Liver (tissue), 9 donors: Measurements from ENCODE around the gene TTC21A. TPM values are rescaled to one million over a fixed set of nuclear protein-coding genes. Genes with fewer than 3 reads are reported as not detected.
A peak's percentile ranks its signal among the peaks of the same experiment; 100 is the strongest.

Experiments
- DNase-seq: peaks from one replicate; pipeline ENCODE4 v3.0.0-alpha.2; 2017; ENCODE audit warnings: low spot score
- H3K27ac ChIP-seq, 2 donors: one replicate each; pipeline ENCODE4 v1.7.0; 2013; ENCODE audit warnings: inconsistent platforms in 2 of 2, low read length in 2 of 2, control low read depth in 1 of 2, low read depth in 1 of 2, mild to moderate bottlenecking in 1 of 2
- H3K27me3 ChIP-seq, 4 donors: one replicate each; pipeline versions ENCODE4 v1.6.1 to v1.7.0; 2013; ENCODE audit warnings: low read length in 3 of 4, inconsistent platforms in 1 of 4, mild to moderate bottlenecking in 1 of 4, moderate library complexity in 1 of 4; ENCODE audit not compliant: control insufficient read depth in 4 of 4, insufficient read depth in 4 of 4
- H3K36me3 ChIP-seq, 4 donors: one replicate each; pipeline versions ENCODE4 v1.6.1 to v1.7.0; 2013; ENCODE audit warnings: low read length in 3 of 4, mild to moderate bottlenecking in 3 of 4, low read depth in 1 of 4, moderate library complexity in 1 of 4; ENCODE audit not compliant: control insufficient read depth in 4 of 4, insufficient read depth in 3 of 4
- H3K4me1 ChIP-seq, 4 donors: one replicate each; pipeline versions ENCODE4 v1.6.1 to v1.7.0; 2013; ENCODE audit warnings: low read length in 3 of 4, mild to moderate bottlenecking in 3 of 4, moderate library complexity in 1 of 4; ENCODE audit not compliant: control insufficient read depth in 4 of 4, insufficient read depth in 4 of 4
- H3K4me3 ChIP-seq, 3 donors: one replicate each; pipeline versions ENCODE4 v1.6.1 to v1.7.0; 2013; ENCODE audit warnings: low read length in 3 of 3, control low read depth in 1 of 3, low read depth in 1 of 3, mild to moderate bottlenecking in 1 of 3
- H3K9ac ChIP-seq, 2 donors: one replicate each; pipeline ENCODE4 v1.7.0; 2013; ENCODE audit warnings: low read length in 2 of 2, mild to moderate bottlenecking in 2 of 2, moderate library complexity in 2 of 2, control low read depth in 1 of 2, low read depth in 1 of 2
- H3K9me3 ChIP-seq, 4 donors: one replicate each; pipeline versions ENCODE4 v1.6.1 to v1.7.0; 2013; ENCODE audit warnings: low read length in 3 of 4; ENCODE audit not compliant: control insufficient read depth in 4 of 4
- CTCF ChIP-seq: fragments of 150-350 bp; IDR thresholded peaks from 2 replicates; pipeline ENCODE4 v1.5.1; 2017; ENCODE audit warnings: improper control_type of control experiment, low read depth, low read length; ENCODE audit not compliant: missing input control
- FOXA1 ChIP-seq: IDR thresholded peaks from 2 replicates; pipeline ENCODE4 v1.6.1; 2016; ENCODE audit warnings: antibody characterized with exemption
- FOXA2 ChIP-seq: IDR thresholded peaks from 2 replicates; pipeline ENCODE4 v1.6.1; 2016; ENCODE audit warnings: antibody characterized with exemption
- GABPA ChIP-seq, 2 donors: IDR thresholded peaks in 1 of 2; conservative IDR thresholded peaks in 1 of 2; 2 replicates each; pipeline ENCODE4 v1.6.1; 2016; ENCODE audit warnings: antibody characterized with exemption in 2 of 2, mild to moderate bottlenecking in 1 of 2, moderate library complexity in 1 of 2
- HNF4A ChIP-seq, 2 donors: conservative IDR thresholded peaks; 2 replicates each; pipeline ENCODE4 v1.6.1; 2016; ENCODE audit warnings: antibody characterized with exemption in 2 of 2, mild to moderate bottlenecking in 2 of 2
- JUND ChIP-seq, 2 donors: IDR thresholded peaks; 2 replicates each; pipeline ENCODE4 v1.6.1; 2016; ENCODE audit warnings: antibody characterized with exemption in 2 of 2
- MAX ChIP-seq: IDR thresholded peaks from 2 replicates; pipeline ENCODE4 v1.6.1; 2016; ENCODE audit warnings: antibody characterized with exemption
- NR2F2 ChIP-seq: IDR thresholded peaks from 2 replicates; pipeline ENCODE4 v1.6.1; 2016; ENCODE audit warnings: antibody characterized with exemption
- RAD21 ChIP-seq, 2 donors: IDR thresholded peaks; 2 replicates each; pipeline ENCODE4 v1.6.1; 2016; ENCODE audit warnings: antibody characterized with exemption in 2 of 2, mild to moderate bottlenecking in 2 of 2
- RXRA ChIP-seq, 2 donors: IDR thresholded peaks; 2 replicates each; pipeline ENCODE4 v1.6.1; 2017 to 2018; ENCODE audit warnings: antibody characterized with exemption in 2 of 2, mild to moderate bottlenecking in 1 of 2
- SP1 ChIP-seq: IDR thresholded peaks from 2 replicates; pipeline ENCODE4 v1.6.1; 2018; ENCODE audit warnings: antibody characterized with exemption, mild to moderate bottlenecking
- TAF1 ChIP-seq: conservative IDR thresholded peaks from 2 replicates; pipeline ENCODE4 v1.6.1; 2016; ENCODE audit warnings: antibody characterized with exemption, mild to moderate bottlenecking
- YY1 ChIP-seq: IDR thresholded peaks from 2 replicates; pipeline ENCODE4 v1.6.1; 2016; ENCODE audit warnings: antibody characterized with exemption, mild to moderate bottlenecking
- WGBS: extraction: QIAGEN DNeasy Blood & Tissue Kit; methylation state at CpG from one replicate; pipeline ENCODE4 v1.1.7; 2013; 5-methylcytosine and 5-hydroxymethylcytosine counted together
- polyA plus RNA-seq, 2 donors: library from polyadenylated mRNA; stranded (reverse) in 1 of 2; unstranded in 1 of 2; fragments of 200-250 nt in 1 of 2; fragments of >200 nt in 1 of 2; fragmentation: Nextera tagmentation in 1 of 2; extraction: Ambion mirVana in 1 of 2; gene quantifications; one replicate each; pipeline versions ENCODE4 v1.2.1 to v1.2.3, GENCODE V29; 2013 to 2015
- total RNA-seq, 2 donors: library from RNA; depleted of rRNA; stranded (reverse); fragments of >200 nt; gene quantifications; one replicate each; pipeline ENCODE4 v1.2.3, GENCODE V29; 2014
- TF ChIP-seq, protein P1 (sequence below): IDR thresholded peaks from 2 replicates; pipeline ENCODE4 v1.6.1; 2016; ENCODE audit warnings: antibody characterized with exemption, mild to moderate bottlenecking
- TF ChIP-seq, protein P2 (sequence below): IDR thresholded peaks from 2 replicates; pipeline ENCODE4 v1.6.1; 2016; ENCODE audit warnings: antibody characterized with exemption
- donor health status: healthy.
- donor health status: healthy.
- donor health status: healthy.
- donor health status: healthy.
- donor health status: healthy.

TTC21A gene
- total and polyA plus RNA-seq, 4 donors = 0.28 to 3.3 (median 1.6) TPM

- TF ChIP-seq FOXA2 (no peak), JUND (IDR thresholded peaks at IDR 0.05) (no peak), CTCF (no peak), SP1 (no peak), NR2F2 (no peak), RAD21 (IDR thresholded peaks at IDR 0.05) (no peak), RXRA (IDR thresholded peaks at IDR 0.05) (no peak), FOXA1 (no peak), TAF1 (no peak), GABPA (IDR thresholded peaks at IDR 0.05 in 1 of 2, conservative IDR thresholded peaks at IDR 0.05 in 1 of 2) (no peak), HNF4A (conservative IDR thresholded peaks at IDR 0.05) (no peak), YY1 (no peak)
- TF ChIP-seq, protein P1, sequence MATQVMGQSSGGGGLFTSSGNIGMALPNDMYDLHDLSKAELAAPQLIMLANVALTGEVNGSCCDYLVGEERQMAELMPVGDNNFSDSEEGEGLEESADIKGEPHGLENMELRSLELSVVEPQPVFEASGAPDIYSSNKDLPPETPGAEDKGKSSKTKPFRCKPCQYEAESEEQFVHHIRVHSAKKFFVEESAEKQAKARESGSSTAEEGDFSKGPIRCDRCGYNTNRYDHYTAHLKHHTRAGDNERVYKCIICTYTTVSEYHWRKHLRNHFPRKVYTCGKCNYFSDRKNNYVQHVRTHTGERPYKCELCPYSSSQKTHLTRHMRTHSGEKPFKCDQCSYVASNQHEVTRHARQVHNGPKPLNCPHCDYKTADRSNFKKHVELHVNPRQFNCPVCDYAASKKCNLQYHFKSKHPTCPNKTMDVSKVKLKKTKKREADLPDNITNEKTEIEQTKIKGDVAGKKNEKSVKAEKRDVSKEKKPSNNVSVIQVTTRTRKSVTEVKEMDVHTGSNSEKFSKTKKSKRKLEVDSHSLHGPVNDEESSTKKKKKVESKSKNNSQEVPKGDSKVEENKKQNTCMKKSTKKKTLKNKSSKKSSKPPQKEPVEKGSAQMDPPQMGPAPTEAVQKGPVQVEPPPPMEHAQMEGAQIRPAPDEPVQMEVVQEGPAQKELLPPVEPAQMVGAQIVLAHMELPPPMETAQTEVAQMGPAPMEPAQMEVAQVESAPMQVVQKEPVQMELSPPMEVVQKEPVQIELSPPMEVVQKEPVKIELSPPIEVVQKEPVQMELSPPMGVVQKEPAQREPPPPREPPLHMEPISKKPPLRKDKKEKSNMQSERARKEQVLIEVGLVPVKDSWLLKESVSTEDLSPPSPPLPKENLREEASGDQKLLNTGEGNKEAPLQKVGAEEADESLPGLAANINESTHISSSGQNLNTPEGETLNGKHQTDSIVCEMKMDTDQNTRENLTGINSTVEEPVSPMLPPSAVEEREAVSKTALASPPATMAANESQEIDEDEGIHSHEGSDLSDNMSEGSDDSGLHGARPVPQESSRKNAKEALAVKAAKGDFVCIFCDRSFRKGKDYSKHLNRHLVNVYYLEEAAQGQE = no peak
- TF ChIP-seq, protein P2, sequence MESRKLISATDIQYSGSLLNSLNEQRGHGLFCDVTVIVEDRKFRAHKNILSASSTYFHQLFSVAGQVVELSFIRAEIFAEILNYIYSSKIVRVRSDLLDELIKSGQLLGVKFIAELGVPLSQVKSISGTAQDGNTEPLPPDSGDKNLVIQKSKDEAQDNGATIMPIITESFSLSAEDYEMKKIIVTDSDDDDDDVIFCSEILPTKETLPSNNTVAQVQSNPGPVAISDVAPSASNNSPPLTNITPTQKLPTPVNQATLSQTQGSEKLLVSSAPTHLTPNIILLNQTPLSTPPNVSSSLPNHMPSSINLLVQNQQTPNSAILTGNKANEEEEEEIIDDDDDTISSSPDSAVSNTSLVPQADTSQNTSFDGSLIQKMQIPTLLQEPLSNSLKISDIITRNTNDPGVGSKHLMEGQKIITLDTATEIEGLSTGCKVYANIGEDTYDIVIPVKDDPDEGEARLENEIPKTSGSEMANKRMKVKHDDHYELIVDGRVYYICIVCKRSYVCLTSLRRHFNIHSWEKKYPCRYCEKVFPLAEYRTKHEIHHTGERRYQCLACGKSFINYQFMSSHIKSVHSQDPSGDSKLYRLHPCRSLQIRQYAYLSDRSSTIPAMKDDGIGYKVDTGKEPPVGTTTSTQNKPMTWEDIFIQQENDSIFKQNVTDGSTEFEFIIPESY = no peak
- H3K9ac ChIP-seq = no peak overlapping the region
- no peak for DNase-seq
Observed at GRCh38 chr3:39149498-39150147, 42.1 kb downstream of the TTC21A start.

DNA sequence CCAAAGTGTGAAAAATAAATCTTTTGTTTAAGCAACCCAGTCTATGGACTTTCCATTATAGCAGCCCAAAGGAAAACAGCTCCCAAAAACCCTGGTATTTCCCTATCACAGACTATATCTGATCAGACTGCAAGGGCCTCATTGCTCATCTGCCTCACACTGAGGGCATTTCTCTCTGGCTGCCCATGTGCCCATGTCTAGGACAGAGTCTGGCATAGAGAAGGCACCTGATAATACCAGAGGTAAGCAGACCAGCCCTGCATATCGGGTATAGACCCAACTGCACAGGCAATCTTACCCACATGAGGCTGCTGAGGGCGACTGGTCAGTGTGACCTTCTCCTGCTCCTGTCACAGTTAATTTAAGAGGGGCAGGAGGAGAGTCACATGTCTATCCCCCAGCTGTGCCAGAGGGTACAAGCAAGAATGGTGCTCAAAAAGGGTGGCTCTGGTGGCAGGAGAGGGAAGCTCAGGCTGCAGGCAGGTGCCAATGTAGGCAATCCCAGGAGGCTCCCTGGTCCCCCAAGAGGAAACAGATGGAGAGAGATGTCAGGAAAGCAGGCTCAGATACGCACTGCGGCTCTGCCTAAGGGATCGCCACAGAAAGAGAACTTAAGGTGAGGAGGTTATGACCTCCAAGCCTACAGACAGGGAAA, 42.8 kb downstream of the TTC21A start:
- H3K9ac ChIP-seq = peak overlapping the region; percentile 88 to 97
- WGBS = 72% methylated on average over 5 of the region's 5 CpGs
- no peak for DNase-seq
- no peaks in the 10 kb centered on the region for H3K9me3 ChIP-seq
- peak overlapping the region; percentile 83 to 100 (median 91) for H3K4me3 ChIP-seq
- TF ChIP-seq RAD21 (IDR thresholded peaks at IDR 0.05) = peak in 1 of 2 donors; percentile 6
- TF ChIP-seq, protein P1 = no peak
- TF ChIP-seq GABPA (IDR thresholded peaks at IDR 0.05 in 1 of 2, conservative IDR thresholded peaks at IDR 0.05 in 1 of 2) = no peak
- peak; percentile 77 for TF ChIP-seq NR2F2
- TF ChIP-seq MAX = no peak
- TF ChIP-seq CTCF = peak; percentile 13
- no peaks in the 10 kb centered on the region for H3K27me3 ChIP-seq
- peaks cover under 1 to 17% (median 5%) of the 10 kb centered on the region in 4 donors for H3K36me3 ChIP-seq
- peaks cover 29 to 73% (median 57%) of the 10 kb centered on the region in 4 donors for H3K4me1 ChIP-seq
- H3K27ac ChIP-seq = peak overlapping the region; percentile 99

More at GRCh38 chr3:39149498-39150147, 42.1 kb downstream of the TTC21A start:
- 84% methylated on average over 3 of the region's 3 CpGs for WGBS
- H3K27ac ChIP-seq = peak overlapping the region; percentile 99
- H3K36me3 ChIP-seq = peaks cover 7 to 24% (median 12%) of the 10 kb centered on the region in 4 donors
- no peaks in the 10 kb centered on the region for H3K9me3 ChIP-seq
- peak overlapping the region in 1 of 3 donors; percentile 2 for H3K4me3 ChIP-seq
- H3K27me3 ChIP-seq = no peaks in the 10 kb centered on the region
- H3K4me1 ChIP-seq = peaks cover 29 to 71% (median 56%) of the 10 kb centered on the region in 4 donors
